Mesenchymal stem cell (in vitro differentiated cells and primary cell): ENCODE results near the gene HDAC4.
A peak's percentile ranks its signal among the peaks of the same experiment; 100 is the strongest.

Experiments used
- DNase-seq: peaks from one replicate; pipeline ENCODE4 v3.0.0-alpha.2; 2013
- H2AFZ ChIP-seq: one replicate; pipeline ENCODE4 v1.6.1; 2013; ENCODE audit warnings: low read depth, mild to moderate bottlenecking, control low read depth, inconsistent platforms, low read length, moderate library complexity
- H2AK5ac ChIP-seq: 2 replicates; pipeline ENCODE4 v1.6.1; 2013; ENCODE audit warnings: low read length, moderate library complexity, mild to moderate bottlenecking, inconsistent platforms; ENCODE audit not compliant: severe bottlenecking
- H2BK120ac ChIP-seq: one replicate; pipeline ENCODE4 v1.6.1; 2013; ENCODE audit warnings: low read depth, mild to moderate bottlenecking, inconsistent platforms, low read length, moderate library complexity
- H2BK12ac ChIP-seq, 2 experiments: one replicate each; pipeline ENCODE4 v1.6.1; 2013; ENCODE audit warnings: inconsistent platforms in 2 of 2, low read length in 2 of 2, mild to moderate bottlenecking in 2 of 2, moderate library complexity in 2 of 2, control low read depth in 1 of 2
- H2BK15ac ChIP-seq: one replicate; pipeline ENCODE4 v1.6.1; 2013; ENCODE audit warnings: mild to moderate bottlenecking, low read depth, inconsistent platforms; ENCODE audit not compliant: poor library complexity, severe bottlenecking
- H2BK5ac ChIP-seq: 2 replicates; pipeline ENCODE4 v1.6.1; 2013; ENCODE audit warnings: low read depth, mild to moderate bottlenecking, low read length, control low read depth, inconsistent platforms; ENCODE audit not compliant: poor library complexity, severe bottlenecking
- H3K14ac ChIP-seq, 2 experiments: one replicate each; pipeline ENCODE4 v1.6.1; 2013; ENCODE audit warnings: inconsistent platforms in 2 of 2, low read length in 2 of 2, control low read depth in 1 of 2, mild to moderate bottlenecking in 1 of 2, moderate library complexity in 1 of 2
- H3K18ac ChIP-seq, 2 experiments: one replicate each; pipeline ENCODE4 v1.6.1; 2013; ENCODE audit warnings: inconsistent platforms in 2 of 2, low read length in 2 of 2, control low read depth in 1 of 2, low read depth in 1 of 2, mild to moderate bottlenecking in 1 of 2
- H3K23ac ChIP-seq, 2 experiments: one replicate each; pipeline ENCODE4 v1.6.1; 2013; ENCODE audit warnings: inconsistent platforms in 2 of 2, low read length in 2 of 2, mild to moderate bottlenecking in 2 of 2, moderate library complexity in 2 of 2, control low read depth in 1 of 2
- H3K27ac ChIP-seq: 2 replicates; pipeline ENCODE4 v1.5.1; 2013; ENCODE audit warnings: mild to moderate bottlenecking, moderate library complexity, low read length, control low read depth, inconsistent platforms; ENCODE audit not compliant: poor library complexity, severe bottlenecking
- H3K27me3 ChIP-seq, 2 experiments: 2 replicates each; pipeline versions ENCODE4 v1.6.1 to v1.7.0; 2013; ENCODE audit warnings: low read length in 2 of 2, mild to moderate bottlenecking in 2 of 2, moderate library complexity in 2 of 2, control low read depth in 1 of 2, inconsistent platforms in 1 of 2; ENCODE audit not compliant: control insufficient read depth in 1 of 2, insufficient read depth in 1 of 2
- H3K36me3 ChIP-seq, 2 experiments: 2 replicates each; pipeline versions ENCODE4 v1.6.1 to v1.7.0; 2013; ENCODE audit warnings: low read length in 2 of 2, control low read depth in 1 of 2, inconsistent platforms in 1 of 2, low read depth in 1 of 2, mild to moderate bottlenecking in 1 of 2; ENCODE audit not compliant: insufficient read depth in 2 of 2, control insufficient read depth in 1 of 2
- H3K4ac ChIP-seq, 2 experiments: one replicate each; pipeline ENCODE4 v1.6.1; 2013; ENCODE audit warnings: inconsistent platforms in 2 of 2, low read length in 2 of 2, mild to moderate bottlenecking in 2 of 2, moderate library complexity in 2 of 2, control low read depth in 1 of 2, low read depth in 1 of 2
- H3K4me1 ChIP-seq: 2 replicates; pipeline ENCODE4 v1.6.1; 2013; ENCODE audit warnings: low read depth, low read length, control low read depth; ENCODE audit not compliant: control insufficient read depth, insufficient read depth
- H3K4me2 ChIP-seq: 2 replicates; pipeline ENCODE4 v1.6.1; 2013; ENCODE audit warnings: low read length, mild to moderate bottlenecking, inconsistent platforms; ENCODE audit not compliant: poor library complexity, severe bottlenecking
- H3K4me3 ChIP-seq, 2 experiments: 2 replicates each; pipeline versions ENCODE4 v1.5.1 to v1.7.0; 2013; ENCODE audit warnings: low read length in 2 of 2, mild to moderate bottlenecking in 2 of 2, control low read depth in 1 of 2, low read depth in 1 of 2; ENCODE audit not compliant: insufficient read depth in 1 of 2
- H3K79me1 ChIP-seq: replicated peaks from 2 replicates; pipeline ENCODE4 v1.6.1; 2013; ENCODE audit warnings: mild to moderate bottlenecking, control low read depth, low read length, inconsistent platforms; ENCODE audit not compliant: poor library complexity, severe bottlenecking
- H3K9ac ChIP-seq: 2 replicates; pipeline ENCODE4 v1.7.0; 2013; ENCODE audit warnings: mild to moderate bottlenecking, low read length, moderate library complexity
- H3K9me3 ChIP-seq: 2 replicates; pipeline ENCODE4 v1.7.0; 2013; ENCODE audit warnings: mild to moderate bottlenecking, low read length; ENCODE audit not compliant: control insufficient read depth
- H4K8ac ChIP-seq: one replicate; pipeline ENCODE4 v1.6.1; 2013; ENCODE audit warnings: inconsistent platforms, mild to moderate bottlenecking, low read length, moderate library complexity
- H4K91ac ChIP-seq: one replicate; pipeline ENCODE4 v1.6.1; 2013; ENCODE audit warnings: mild to moderate bottlenecking, low read length, inconsistent platforms
- WGBS: methylation state at CpG from one replicate; pipeline ENCODE4 v1.1.7; 2013; ENCODE audit warnings: mixed read lengths; 5-methylcytosine and 5-hydroxymethylcytosine counted together

The HDAC4 gene

GRCh38 chr2:239329972-239330572, 70.7 kb downstream of the HDAC4 start:
- H2BK120ac ChIP-seq: no peak overlapping the region
- no peaks in the 10 kb centered on the region for H3K27me3 ChIP-seq
- no peak for DNase-seq
- H3K4me3 ChIP-seq: no peak overlapping the region
- peaks cover 0 to 7% of the 10 kb centered on the region in 2 experiments for H3K36me3 ChIP-seq
- no peak overlapping the region for H4K8ac ChIP-seq
- no peak overlapping the region for H4K91ac ChIP-seq
- H3K14ac ChIP-seq: no peak overlapping the region
- H2BK15ac ChIP-seq: no peak overlapping the region
- no peaks in the 10 kb centered on the region for H3K9me3 ChIP-seq
- H3K23ac ChIP-seq: no peak overlapping the region
- H2AFZ ChIP-seq: no peak overlapping the region
- H3K18ac ChIP-seq: peak overlapping the region in 1 of 2 experiments; percentile 7
- H2AK5ac ChIP-seq: no peak overlapping the region
- no peak overlapping the region for H2BK5ac ChIP-seq
- H3K4me2 ChIP-seq: no peak overlapping the region
- WGBS: 93% methylated on average over 15 of the region's 15 CpGs
- H3K79me1 ChIP-seq: peaks cover 38% of the 10 kb centered on the region
- H3K9ac ChIP-seq: no peak overlapping the region
- H3K4ac ChIP-seq: no peak overlapping the region
- H3K27ac ChIP-seq: no peak overlapping the region
- H3K4me1 ChIP-seq: peaks cover 24% of the 10 kb centered on the region
- no peak overlapping the region for H2BK12ac ChIP-seq

- H2BK15ac ChIP-seq: no peak overlapping the region
- 75% methylated on average over 11 of the region's 12 CpGs for WGBS
- H2BK120ac ChIP-seq: no peak overlapping the region
- H2BK5ac ChIP-seq: no peak overlapping the region
- peaks cover 24% of the 10 kb centered on the region for H3K4me1 ChIP-seq
- H3K36me3 ChIP-seq: peaks cover 0 to 7% of the 10 kb centered on the region in 2 experiments
- H3K27ac ChIP-seq: no peak overlapping the region
- H3K23ac ChIP-seq: no peak overlapping the region
- no peak overlapping the region for H4K8ac ChIP-seq
- H3K27me3 ChIP-seq: no peaks in the 10 kb centered on the region
- peak overlapping the region in 1 of 2 experiments; percentile 41 for H3K14ac ChIP-seq
- H2BK12ac ChIP-seq: no peak overlapping the region
- H2AFZ ChIP-seq: no peak overlapping the region
- H3K79me1 ChIP-seq: peaks cover 42% of the 10 kb centered on the region
- peak overlapping the region; percentile 13 to 52 for H3K18ac ChIP-seq
- H3K4me3 ChIP-seq: no peak overlapping the region
- H2AK5ac ChIP-seq: no peak overlapping the region
- H3K9ac ChIP-seq: peak overlapping the region; percentile 72
- no peak overlapping the region for H3K4ac ChIP-seq
- no peak overlapping the region for H3K4me2 ChIP-seq
- DNase-seq: no peak
- no peaks in the 10 kb centered on the region for H3K9me3 ChIP-seq
- H4K91ac ChIP-seq: peak overlapping the region; percentile 47
Observed at GRCh38 chr2:239329284-239329971, 71.4 kb downstream of the HDAC4 start.

GRCh38 chr2:239328351-239329191, 72.2 kb downstream of the HDAC4 start:
- peak overlapping the region; percentile 73 for H2BK15ac ChIP-seq
- no peak overlapping the region for H3K27ac ChIP-seq
- H3K27me3 ChIP-seq: no peaks in the 10 kb centered on the region
- H3K9ac ChIP-seq: peak overlapping the region; percentile 72
- peak overlapping the region; percentile 41 to 60 for H3K18ac ChIP-seq
- H2AFZ ChIP-seq: no peak overlapping the region
- no peak overlapping the region for H3K23ac ChIP-seq
- H3K9me3 ChIP-seq: no peaks in the 10 kb centered on the region
- peak overlapping the region; percentile 72 for H4K8ac ChIP-seq
- H3K4me2 ChIP-seq: no peak overlapping the region
- 42% methylated on average over 18 of the region's 19 CpGs for WGBS
- H2BK5ac ChIP-seq: no peak overlapping the region
- H3K4me3 ChIP-seq: peak overlapping the region in 1 of 2 experiments; percentile 22
- no peak overlapping the region for H3K4ac ChIP-seq
- peaks cover 0 to 7% of the 10 kb centered on the region in 2 experiments for H3K36me3 ChIP-seq
- H2BK120ac ChIP-seq: no peak overlapping the region
- H2AK5ac ChIP-seq: peak overlapping the region; percentile 11
- peak overlapping the region in 1 of 2 experiments; percentile 46 for H3K14ac ChIP-seq
- H4K91ac ChIP-seq: peak overlapping the region; percentile 67
- H3K4me1 ChIP-seq: peaks cover 24% of the 10 kb centered on the region
- H2BK12ac ChIP-seq: no peak overlapping the region
- H3K79me1 ChIP-seq: peaks cover 46% of the 10 kb centered on the region
- DNase-seq: peak; percentile 92
